GM12878 (cell line): ENCODE data around the gene CCDC9.

ENCODE experiments used
- BCLAF1 ChIP-seq: fragments of 450-650 bp; IDR thresholded peaks from 2 replicates; pipeline ENCODE4 v1.6.1; 2017; ENCODE audit warnings: antibody characterized with exemption, mild to moderate bottlenecking, moderate library complexity
- CTCF ChIP-seq, 3 experiments: IDR thresholded peaks in 2 of 3; conservative IDR thresholded peaks in 1 of 3; 2 replicates each; pipeline ENCODE4 v1.5.1; 2011; ENCODE audit warnings: low read depth in 3 of 3, low read length in 3 of 3, mild to moderate bottlenecking in 3 of 3, control low read depth in 2 of 3, moderate library complexity in 2 of 3, inconsistent platforms in 1 of 3, mixed read lengths in 1 of 3; ENCODE audit not compliant: control insufficient read depth in 2 of 3, insufficient read depth in 1 of 3; ENCODE audit errors: extremely low read depth in 1 of 3
- CUX1 ChIP-seq: IDR thresholded peaks from 2 replicates; pipeline ENCODE4 v1.6.1; 2012; ENCODE audit warnings: improper control_type of control experiment, low read depth, low read length; ENCODE audit not compliant: insufficient replicate concordance
- ESRRA ChIP-seq: IDR thresholded peaks from 2 replicates; pipeline ENCODE4 v1.6.1; 2012; ENCODE audit warnings: mild to moderate bottlenecking, low read length, improper control_type of control experiment
- EZH2 ChIP-seq: IDR thresholded peaks from 2 replicates; pipeline ENCODE4 v1.6.1; 2012; ENCODE audit warnings: low read depth, mild to moderate bottlenecking, control low read depth, inconsistent platforms, low read length, borderline replicate concordance; ENCODE audit not compliant: control insufficient read depth
- FOXM1 ChIP-seq: IDR thresholded peaks from 2 replicates; pipeline ENCODE4 v1.6.1; 2012; ENCODE audit warnings: low read depth, mild to moderate bottlenecking, inconsistent platforms, low read length, moderate library complexity
- HDAC2 ChIP-seq: fragments of 200-600 bp; sonication (generic); IDR thresholded peaks from 2 replicates; pipeline ENCODE4 v1.6.1; 2017
- JUND ChIP-seq: IDR thresholded peaks from 2 replicates; pipeline ENCODE4 v1.6.1; 2012; ENCODE audit warnings: low read depth, mild to moderate bottlenecking, low read length, improper control_type of control experiment, moderate library complexity
- RAD21 ChIP-seq: IDR thresholded peaks from 2 replicates; pipeline ENCODE4 v1.6.1; 2011; ENCODE audit warnings: mild to moderate bottlenecking, low read depth, low read length, moderate library complexity; ENCODE audit not compliant: insufficient read depth
- SUZ12 ChIP-seq: fragments of 200-600 bp; sonication (generic); IDR thresholded peaks from one replicate; pipeline ENCODE4 v1.6.1; 2018; ENCODE audit warnings: antibody characterized with exemption, mild to moderate bottlenecking; ENCODE audit not compliant: unreplicated experiment

- peak; percentile 93 to 99 (median 95); a peak in 5 of 6 replicates for TF ChIP-seq CTCF (IDR thresholded peaks at IDR 0.05 in 2 of 3, conservative IDR thresholded peaks at IDR 0.05 in 1 of 3; ENCODE audit: control insufficient read depth in 2 of 3, extremely low read depth in 1 of 3, insufficient read depth in 1 of 3, low read depth in 3 of 3, low read length in 3 of 3)
- TF ChIP-seq FOXM1 = no peak
- TF ChIP-seq SUZ12 = no peak
- no peak for TF ChIP-seq EZH2
- no peak for TF ChIP-seq CUX1
- no peak for TF ChIP-seq HDAC2
- peak; percentile 95 for TF ChIP-seq RAD21
- no peak for TF ChIP-seq BCLAF1
- TF ChIP-seq ESRRA = 0 out of 2 replicates have a peak, but pooled peaks have one; percentile 41
- no peak for TF ChIP-seq JUND
Observed at GRCh38 chr19:47243776-47244547, 12.4 kb upstream of the CCDC9 start.
